ENCODE results near the gene REXO2. TPM values are rescaled to one million over a fixed set of nuclear protein-coding genes. Genes with fewer than 3 reads are reported as not detected.

The REXO2 gene
- total and polyA plus RNA-seq, 4 donors, result 25.9 to 51.7 (median 39.4) TPM

DNA sequence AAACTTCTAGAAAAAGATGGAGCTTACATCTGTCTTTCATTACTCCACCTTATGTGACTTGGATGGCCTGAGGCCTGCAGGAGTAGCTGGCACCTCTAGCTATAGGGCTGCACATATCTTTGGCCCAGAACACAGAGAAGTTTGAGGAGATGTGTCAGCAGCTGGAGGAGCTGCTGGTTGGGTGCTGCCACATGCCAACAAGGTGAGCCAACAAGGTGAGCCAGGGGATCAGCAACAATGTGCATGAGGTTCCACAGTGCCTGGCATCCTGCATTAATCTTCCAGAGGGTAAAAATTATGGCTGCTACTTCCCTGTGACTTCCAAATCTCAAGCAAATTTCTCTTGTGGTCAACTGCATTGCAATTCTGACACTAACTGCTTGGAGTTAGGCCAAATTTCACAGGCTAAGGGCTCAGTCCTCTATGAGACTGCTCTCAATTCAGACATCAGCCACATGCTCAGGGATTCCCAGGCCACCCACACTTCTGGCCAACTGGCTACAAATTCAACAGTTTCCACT lies 22.8 kb upstream of the REXO2 start:
- Histone ChIP-seq H3K27me3 (ENCODE audit: control insufficient read depth in 4 of 4, insufficient read depth in 4 of 4, low read length in 3 of 4) (no peaks in the 10 kb centered on the region), H3K9ac (ENCODE audit: low read depth in 1 of 2, low read length in 2 of 2) (no peak overlapping the region), H3K4me3 (ENCODE audit: low read depth in 1 of 3, low read length in 3 of 3) (no peak overlapping the region), H3K36me3 (ENCODE audit: control insufficient read depth in 4 of 4, insufficient read depth in 3 of 4, low read depth in 1 of 4, low read length in 3 of 4) (peaks cover 0 to 14% (median 7%) of the 10 kb centered on the region in 4 donors), H3K9me3 (ENCODE audit: control insufficient read depth in 4 of 4, low read length in 3 of 4) (no peaks in the 10 kb centered on the region), H3K27ac (ENCODE audit: low read depth in 1 of 2, low read length in 2 of 2) (no peak overlapping the region), H3K4me1 (ENCODE audit: control insufficient read depth in 4 of 4, insufficient read depth in 4 of 4, low read length in 3 of 4) (no peaks in the 10 kb centered on the region)
- TF ChIP-seq, protein P1, sequence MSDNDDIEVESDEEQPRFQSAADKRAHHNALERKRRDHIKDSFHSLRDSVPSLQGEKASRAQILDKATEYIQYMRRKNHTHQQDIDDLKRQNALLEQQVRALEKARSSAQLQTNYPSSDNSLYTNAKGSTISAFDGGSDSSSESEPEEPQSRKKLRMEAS (IDR thresholded peaks at IDR 0.05), result no peak
- TF ChIP-seq, protein P2, sequence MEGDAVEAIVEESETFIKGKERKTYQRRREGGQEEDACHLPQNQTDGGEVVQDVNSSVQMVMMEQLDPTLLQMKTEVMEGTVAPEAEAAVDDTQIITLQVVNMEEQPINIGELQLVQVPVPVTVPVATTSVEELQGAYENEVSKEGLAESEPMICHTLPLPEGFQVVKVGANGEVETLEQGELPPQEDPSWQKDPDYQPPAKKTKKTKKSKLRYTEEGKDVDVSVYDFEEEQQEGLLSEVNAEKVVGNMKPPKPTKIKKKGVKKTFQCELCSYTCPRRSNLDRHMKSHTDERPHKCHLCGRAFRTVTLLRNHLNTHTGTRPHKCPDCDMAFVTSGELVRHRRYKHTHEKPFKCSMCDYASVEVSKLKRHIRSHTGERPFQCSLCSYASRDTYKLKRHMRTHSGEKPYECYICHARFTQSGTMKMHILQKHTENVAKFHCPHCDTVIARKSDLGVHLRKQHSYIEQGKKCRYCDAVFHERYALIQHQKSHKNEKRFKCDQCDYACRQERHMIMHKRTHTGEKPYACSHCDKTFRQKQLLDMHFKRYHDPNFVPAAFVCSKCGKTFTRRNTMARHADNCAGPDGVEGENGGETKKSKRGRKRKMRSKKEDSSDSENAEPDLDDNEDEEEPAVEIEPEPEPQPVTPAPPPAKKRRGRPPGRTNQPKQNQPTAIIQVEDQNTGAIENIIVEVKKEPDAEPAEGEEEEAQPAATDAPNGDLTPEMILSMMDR (IDR thresholded peaks at IDR 0.05; ENCODE audit: low read depth, low read length, missing input control), result no peak
- TF ChIP-seq GABPA (IDR thresholded peaks at IDR 0.05 in 1 of 2, conservative IDR thresholded peaks at IDR 0.05 in 1 of 2) (no peak), TAF1 (conservative IDR thresholded peaks at IDR 0.05) (no peak), SP1 (IDR thresholded peaks at IDR 0.05) (no peak), NR2F2 (IDR thresholded peaks at IDR 0.05) (no peak), HNF4A (conservative IDR thresholded peaks at IDR 0.05) (no peak), FOXA1 (IDR thresholded peaks at IDR 0.05) (no peak), YY1 (IDR thresholded peaks at IDR 0.05) (no peak), RAD21 (IDR thresholded peaks at IDR 0.05) (no peak), HNF4G (IDR thresholded peaks at IDR 0.05) (no peak), RXRA (IDR thresholded peaks at IDR 0.05) (no peak), EGR1 (IDR thresholded peaks at IDR 0.05; ENCODE audit: low read depth in 2 of 2) (no peak), FOXA2 (IDR thresholded peaks at IDR 0.05) (no peak), JUND (IDR thresholded peaks at IDR 0.05) (no peak)
- TF ChIP-seq, protein P3, sequence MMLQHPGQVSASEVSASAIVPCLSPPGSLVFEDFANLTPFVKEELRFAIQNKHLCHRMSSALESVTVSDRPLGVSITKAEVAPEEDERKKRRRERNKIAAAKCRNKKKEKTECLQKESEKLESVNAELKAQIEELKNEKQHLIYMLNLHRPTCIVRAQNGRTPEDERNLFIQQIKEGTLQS (IDR thresholded peaks at IDR 0.05), result no peak
- TF ChIP-seq, protein P4, sequence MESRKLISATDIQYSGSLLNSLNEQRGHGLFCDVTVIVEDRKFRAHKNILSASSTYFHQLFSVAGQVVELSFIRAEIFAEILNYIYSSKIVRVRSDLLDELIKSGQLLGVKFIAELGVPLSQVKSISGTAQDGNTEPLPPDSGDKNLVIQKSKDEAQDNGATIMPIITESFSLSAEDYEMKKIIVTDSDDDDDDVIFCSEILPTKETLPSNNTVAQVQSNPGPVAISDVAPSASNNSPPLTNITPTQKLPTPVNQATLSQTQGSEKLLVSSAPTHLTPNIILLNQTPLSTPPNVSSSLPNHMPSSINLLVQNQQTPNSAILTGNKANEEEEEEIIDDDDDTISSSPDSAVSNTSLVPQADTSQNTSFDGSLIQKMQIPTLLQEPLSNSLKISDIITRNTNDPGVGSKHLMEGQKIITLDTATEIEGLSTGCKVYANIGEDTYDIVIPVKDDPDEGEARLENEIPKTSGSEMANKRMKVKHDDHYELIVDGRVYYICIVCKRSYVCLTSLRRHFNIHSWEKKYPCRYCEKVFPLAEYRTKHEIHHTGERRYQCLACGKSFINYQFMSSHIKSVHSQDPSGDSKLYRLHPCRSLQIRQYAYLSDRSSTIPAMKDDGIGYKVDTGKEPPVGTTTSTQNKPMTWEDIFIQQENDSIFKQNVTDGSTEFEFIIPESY (IDR thresholded peaks at IDR 0.05), result no peak
- TF ChIP-seq, protein P5, sequence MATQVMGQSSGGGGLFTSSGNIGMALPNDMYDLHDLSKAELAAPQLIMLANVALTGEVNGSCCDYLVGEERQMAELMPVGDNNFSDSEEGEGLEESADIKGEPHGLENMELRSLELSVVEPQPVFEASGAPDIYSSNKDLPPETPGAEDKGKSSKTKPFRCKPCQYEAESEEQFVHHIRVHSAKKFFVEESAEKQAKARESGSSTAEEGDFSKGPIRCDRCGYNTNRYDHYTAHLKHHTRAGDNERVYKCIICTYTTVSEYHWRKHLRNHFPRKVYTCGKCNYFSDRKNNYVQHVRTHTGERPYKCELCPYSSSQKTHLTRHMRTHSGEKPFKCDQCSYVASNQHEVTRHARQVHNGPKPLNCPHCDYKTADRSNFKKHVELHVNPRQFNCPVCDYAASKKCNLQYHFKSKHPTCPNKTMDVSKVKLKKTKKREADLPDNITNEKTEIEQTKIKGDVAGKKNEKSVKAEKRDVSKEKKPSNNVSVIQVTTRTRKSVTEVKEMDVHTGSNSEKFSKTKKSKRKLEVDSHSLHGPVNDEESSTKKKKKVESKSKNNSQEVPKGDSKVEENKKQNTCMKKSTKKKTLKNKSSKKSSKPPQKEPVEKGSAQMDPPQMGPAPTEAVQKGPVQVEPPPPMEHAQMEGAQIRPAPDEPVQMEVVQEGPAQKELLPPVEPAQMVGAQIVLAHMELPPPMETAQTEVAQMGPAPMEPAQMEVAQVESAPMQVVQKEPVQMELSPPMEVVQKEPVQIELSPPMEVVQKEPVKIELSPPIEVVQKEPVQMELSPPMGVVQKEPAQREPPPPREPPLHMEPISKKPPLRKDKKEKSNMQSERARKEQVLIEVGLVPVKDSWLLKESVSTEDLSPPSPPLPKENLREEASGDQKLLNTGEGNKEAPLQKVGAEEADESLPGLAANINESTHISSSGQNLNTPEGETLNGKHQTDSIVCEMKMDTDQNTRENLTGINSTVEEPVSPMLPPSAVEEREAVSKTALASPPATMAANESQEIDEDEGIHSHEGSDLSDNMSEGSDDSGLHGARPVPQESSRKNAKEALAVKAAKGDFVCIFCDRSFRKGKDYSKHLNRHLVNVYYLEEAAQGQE (IDR thresholded peaks at IDR 0.05), result no peak
- no peak for DNase-seq (ENCODE audit: low spot score)
